T-helper 2 cell treated with Interferon-gamma antibody and Interleukin-4, amounts not matched to agents 5 μg/mL and 100 μg/mL, for 36 hours (primary cell): Measurements from ENCODE around the gene KCNK10.

ENCODE experiments used
- DNase-seq: peaks from one replicate; pipeline ENCODE4 v3.0.0; 2021; ENCODE audit warnings: low spot score
- H3K27ac Mint-ChIP-seq: one replicate; pipeline ENCODE4 v1.8.0; 2021; ENCODE audit warnings: mild to moderate bottlenecking, mixed read lengths
- H3K27me3 Mint-ChIP-seq: one replicate; pipeline ENCODE4 v1.8.0; 2021; ENCODE audit warnings: low read depth, mixed read lengths
- H3K36me3 Mint-ChIP-seq: one replicate; pipeline ENCODE4 v1.8.0; 2021; ENCODE audit warnings: low read depth, mixed read lengths
- H3K4me1 Mint-ChIP-seq: one replicate; pipeline ENCODE4 v1.8.0; 2021; ENCODE audit warnings: low read depth, mixed read lengths
- H3K4me3 Mint-ChIP-seq: one replicate; pipeline ENCODE4 v1.8.0; 2022; ENCODE audit warnings: mild to moderate bottlenecking, moderate library complexity, mixed read lengths
- H3K9me3 Mint-ChIP-seq: one replicate; pipeline ENCODE4 v1.8.0; 2021; ENCODE audit warnings: mixed read lengths

KCNK10 gene

DNA sequence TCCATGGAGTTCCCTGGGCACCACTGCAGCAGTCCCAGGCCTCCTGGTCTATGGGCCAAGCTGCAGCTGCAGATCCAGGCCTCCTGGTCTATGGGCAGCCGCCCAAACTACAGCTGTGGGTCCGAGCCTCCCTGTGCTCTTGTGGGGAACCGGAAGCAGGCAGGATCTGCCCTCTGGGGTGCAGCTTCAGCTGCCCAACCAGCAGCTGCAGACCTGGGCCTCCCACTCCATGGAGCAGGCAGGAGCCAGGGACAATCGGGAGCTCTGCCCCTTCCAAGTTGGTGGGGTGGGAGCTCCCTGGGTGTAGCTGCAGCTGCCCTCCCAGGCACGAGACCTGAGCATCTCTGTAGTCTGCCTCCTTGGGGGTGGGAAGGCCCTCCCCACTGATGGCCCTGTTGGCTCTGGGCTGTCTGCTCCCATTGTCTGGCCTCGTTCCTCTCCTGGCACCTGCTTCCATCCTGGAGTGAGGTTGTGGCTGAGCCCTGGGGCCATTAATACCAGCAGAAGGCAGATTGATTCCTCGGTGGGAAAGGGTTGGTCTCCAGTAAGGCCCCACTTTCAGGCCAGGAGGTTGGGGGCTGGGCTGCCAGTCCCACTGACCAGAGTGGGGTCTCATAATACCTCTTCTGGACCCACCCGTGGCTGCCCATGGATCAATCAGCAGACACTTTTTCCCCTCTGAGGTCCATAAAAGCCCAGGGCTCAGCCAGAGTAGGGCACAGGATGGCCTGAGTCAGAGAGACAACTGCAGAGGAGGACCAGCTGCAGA is 176.0 kb downstream of the KCNK10 start:
- Mint-ChIP-seq H3K9me3 (no peaks in the 10 kb centered on the region), H3K27me3 (peaks cover 9% of the 10 kb centered on the region), H3K36me3 (no peaks in the 10 kb centered on the region), H3K4me1 (no peaks in the 10 kb centered on the region), H3K27ac (no peak overlapping the region), H3K4me3 (no peak overlapping the region)
- DNase-seq: no peak

DNA sequence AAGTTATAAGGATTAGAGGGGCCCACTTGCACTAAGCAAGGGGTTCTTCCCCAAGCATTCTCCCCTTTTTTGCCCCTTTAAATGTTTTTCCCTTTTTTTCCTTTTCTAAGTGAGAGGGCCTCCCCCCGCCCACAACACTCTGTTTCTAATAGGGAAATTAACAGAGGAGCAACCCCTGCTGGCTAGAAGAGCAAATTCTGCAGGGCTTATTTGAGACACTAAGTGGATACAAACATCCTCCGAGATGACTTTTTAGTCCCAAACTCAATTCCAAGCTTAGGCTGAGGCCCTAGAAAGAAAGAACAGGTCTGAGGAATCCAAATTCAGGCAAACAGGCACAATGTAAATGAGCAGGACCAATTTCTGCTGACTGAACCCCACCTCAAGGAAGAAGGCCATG is 179.3 kb downstream of the KCNK10 start:
- Mint-ChIP-seq H3K4me3 (no peak overlapping the region), H3K9me3 (no peaks in the 10 kb centered on the region), H3K4me1 (no peaks in the 10 kb centered on the region), H3K27me3 (peaks cover 5% of the 10 kb centered on the region), H3K36me3 (no peaks in the 10 kb centered on the region), H3K27ac (no peak overlapping the region)
- DNase-seq: no peak

DNA sequence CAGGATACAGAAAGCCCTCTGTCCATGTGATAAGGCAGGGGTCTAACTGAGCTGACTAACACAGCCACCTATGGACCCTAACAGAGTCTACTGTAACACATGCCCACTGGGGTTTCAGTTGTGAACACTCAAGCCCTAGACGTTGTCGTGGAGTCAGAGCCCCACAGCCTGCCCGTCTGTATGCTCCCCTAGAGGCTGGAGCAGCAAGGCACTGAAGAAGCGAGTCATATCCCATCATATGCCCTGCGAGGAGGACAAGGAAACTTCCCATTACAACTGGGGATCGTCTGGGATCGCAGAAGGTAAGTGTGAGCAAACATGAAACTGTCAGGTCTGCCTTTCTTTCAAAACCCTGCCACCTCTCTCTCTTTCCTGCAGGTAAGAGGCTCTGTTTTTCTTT is 180.1 kb downstream of the KCNK10 start:
- Mint-ChIP-seq H3K27me3 (peaks cover 3% of the 10 kb centered on the region), H3K27ac (no peak overlapping the region), H3K4me1 (no peaks in the 10 kb centered on the region), H3K4me3 (no peak overlapping the region), H3K9me3 (no peaks in the 10 kb centered on the region), H3K36me3 (no peaks in the 10 kb centered on the region)
- no peak for DNase-seq

DNA sequence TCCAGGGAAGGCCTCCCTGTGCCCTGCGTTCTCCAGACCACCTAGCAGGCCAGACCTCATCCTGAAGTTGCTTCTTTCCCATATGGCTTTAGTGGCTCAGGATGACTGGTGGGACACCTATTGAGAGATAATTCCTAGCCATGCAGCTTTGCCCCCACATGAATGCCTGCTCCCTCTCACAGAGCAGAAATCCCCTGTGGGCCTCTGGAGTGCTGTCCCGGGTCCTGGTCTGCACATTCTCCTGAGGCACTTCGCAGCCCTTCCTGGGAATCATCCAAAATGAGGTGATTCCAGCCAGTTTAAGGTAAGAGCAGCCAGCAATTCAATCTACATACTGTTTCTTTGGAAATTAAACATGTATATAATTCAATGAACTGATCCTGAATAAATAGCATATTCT is 182.2 kb downstream of the KCNK10 start:
- Mint-ChIP-seq H3K27ac (no peak overlapping the region), H3K36me3 (no peaks in the 10 kb centered on the region), H3K9me3 (no peaks in the 10 kb centered on the region), H3K27me3 (peaks cover 3% of the 10 kb centered on the region), H3K4me1 (no peaks in the 10 kb centered on the region), H3K4me3 (no peak overlapping the region)
- DNase-seq: no peak

DNA sequence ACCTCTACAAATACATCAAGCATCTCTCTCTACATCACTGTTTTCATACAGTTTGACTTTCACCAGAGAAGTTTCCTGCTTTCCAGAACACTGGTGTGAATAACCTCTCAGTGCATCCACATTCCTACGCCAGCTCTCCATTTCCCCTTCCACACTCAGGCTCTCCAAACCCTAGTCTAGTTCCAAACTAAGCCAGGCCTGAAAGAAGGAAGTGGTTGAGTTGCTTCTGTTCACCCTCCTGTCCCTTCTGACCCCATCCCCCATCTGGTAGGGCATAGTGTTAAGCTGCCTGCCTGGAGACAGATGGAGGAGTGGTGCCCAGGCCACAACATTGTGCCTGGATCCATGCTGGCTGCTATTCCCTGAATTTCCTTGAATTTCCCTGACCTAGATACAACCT is 185.7 kb downstream of the KCNK10 start:
- Mint-ChIP-seq H3K4me3 (no peak overlapping the region), H3K27ac (no peak overlapping the region), H3K4me1 (no peaks in the 10 kb centered on the region), H3K27me3 (peaks cover 2% of the 10 kb centered on the region), H3K9me3 (no peaks in the 10 kb centered on the region), H3K36me3 (no peaks in the 10 kb centered on the region)
- no peak for DNase-seq
